GM12878 (cell line): ENCODE results near the gene KCNK4. TPM values are rescaled to one million over a fixed set of nuclear protein-coding genes. Genes with fewer than 3 reads are reported as not detected.

Experiments
- ATAC-seq: fragments of 200-7000 bp; cut with Tn5 transposase; 3 replicates; pipeline ENCODE4 v1.9.1; 2020; ENCODE audit warnings: mild to moderate bottlenecking, moderate library complexity
- BruUV-seq: library from RNA; stranded (reverse); fragments of 400-500 nt; replicated peaks from 2 replicates; lab custom pipeline; 2021; lab: Mats Ljungman, UMichigan
- CTCF ChIA-PET: fragments of 300-600 bp; sonication (Branson Sonifier 250); formaldehyde crosslinking; extraction: SDS; loops from one replicate; lab custom pipeline; 2021; ENCODE audit warnings: inconsistent platforms; lab: Yijun Ruan, JAX
- POLR2A ChIA-PET: fragments of 350-600 bp; formaldehyde crosslinking; extraction: SDS; loops from one replicate; lab custom pipeline; 2021; ENCODE audit warnings: inconsistent platforms; lab: Charles Lee
- RAD21 ChIA-PET: fragments of 300-600 bp; sonication (Branson Sonifier 250); formaldehyde crosslinking; loops from one replicate; lab custom pipeline; 2023; ENCODE audit warnings: antibody characterized with exemption; ENCODE audit not compliant: unreplicated experiment; lab: Charles Lee
- SMC1A ChIA-PET: fragments of 300-600 bp; sonication (Branson Sonifier 250); formaldehyde crosslinking; loops from one replicate; lab custom pipeline; 2023; ENCODE audit not compliant: unreplicated experiment, uncharacterized antibody; lab: Charles Lee
- DNase-seq: peaks from one replicate; pipeline ENCODE4 v3.0.0-alpha.2; 2011; ENCODE audit warnings: low read depth, low spot score
- FAIRE-seq: peaks from 3 replicates; lab custom pipeline; 2011; peaks lifted over from hg19 to GRCh38; lab: Jason Lieb, UNC
- H2AFZ ChIP-seq: 2 replicates; pipeline ENCODE4 v1.6.0; 2011; ENCODE audit warnings: low read depth, low read length, control low read depth; ENCODE audit not compliant: control insufficient read depth
- H3K27ac ChIP-seq: 2 replicates; pipeline ENCODE4 v1.5.1; 2011; ENCODE audit warnings: control low read depth; ENCODE audit not compliant: control insufficient read depth, insufficient read depth
- H3K27me3 ChIP-seq, 2 experiments: replicated peaks in 1 of 2; 2 replicates each; pipeline versions ENCODE4 v1.6.0 to v1.6.1; 2011; ENCODE audit warnings: low read length in 1 of 2; ENCODE audit not compliant: control insufficient read depth in 2 of 2, insufficient read depth in 2 of 2
- H3K36me3 ChIP-seq, 2 experiments: 2 replicates each; pipeline ENCODE4 v1.5.1; 2011; ENCODE audit warnings: low read length in 1 of 2; ENCODE audit not compliant: control insufficient read depth in 2 of 2, insufficient read depth in 2 of 2
- H3K4me1 ChIP-seq: 2 replicates; pipeline ENCODE4 v1.6.1; 2011; ENCODE audit warnings: mild to moderate bottlenecking, low read length, moderate library complexity, mixed read lengths; ENCODE audit not compliant: control insufficient read depth, insufficient read depth
- H3K4me2 ChIP-seq: 2 replicates; pipeline ENCODE4 v1.6.0; 2011; ENCODE audit warnings: control low read depth; ENCODE audit not compliant: control insufficient read depth, insufficient read depth
- H3K4me3 ChIP-seq: fragments of 200-600 bp; sonication (generic); 2 replicates; pipeline ENCODE4 v1.5.1; 2016
- H3K79me2 ChIP-seq: 2 replicates; pipeline ENCODE4 v1.6.0; 2011; ENCODE audit warnings: low read length; ENCODE audit not compliant: control insufficient read depth, insufficient read depth
- H3K9ac ChIP-seq: 2 replicates; pipeline ENCODE4 v1.8.0; 2011; ENCODE audit warnings: low read length, control low read depth, mixed read lengths; ENCODE audit not compliant: control insufficient read depth, insufficient read depth
- H3K9me3 ChIP-seq: replicated peaks from 3 replicates; pipeline ENCODE4 v1.5.1; 2011; ENCODE audit warnings: mild to moderate bottlenecking, low read length; ENCODE audit not compliant: control insufficient read depth, insufficient read depth
- H4K20me1 ChIP-seq: 2 replicates; pipeline ENCODE4 v1.6.0; 2011; ENCODE audit not compliant: control insufficient read depth, insufficient read depth
- CBFB ChIP-seq: IDR thresholded peaks from 2 replicates; pipeline ENCODE4 v1.6.1; 2016; ENCODE audit warnings: antibody characterized with exemption, low read depth
- WGBS: methylation state at CpG from one replicate; pipeline ENCODE4 v1.1.6; 2016; ENCODE audit warnings: low lambda C conversion rate; ENCODE audit not compliant: insufficient replicate concordance, insufficient coverage; ENCODE audit errors: missing lambda C conversion rate; 5-methylcytosine and 5-hydroxymethylcytosine counted together
- in situ Hi-C: fragments of 300-500 bp; cut with MboI; formaldehyde crosslinking; loops from 9 replicates; pipeline ENCODE4 v1.14.3; 2018; ENCODE audit warnings: mixed read lengths
- intact Hi-C: fragments of 100-400 bp; cut with micrococcal nuclease; formaldehyde crosslinking; loops from one replicate; pipeline ENCODE4 v1.14.2; 2022; ENCODE audit not compliant: unreplicated experiment
- polyA plus RNA-seq, 11 experiments: library from polyadenylated mRNA; depleted of rRNA in 4 of 11; unstranded in 6 of 11; stranded (reverse) in 5 of 11; fragments of >200 nt; fragmentation: Nextera tagmentation in 4 of 11; fragmentation: Illumina TruSeq in 1 of 11; extraction: Ambion mirVana in 4 of 11; extraction: Trizol in 1 of 11; gene quantifications; 1 replicate in 1 of 11; 2 replicates in 10 of 11; pipeline versions ENCODE4 v1.2.1 to v1.2.3, GENCODE V29; 2011 to 2016; ENCODE audit warnings: inconsistent platforms in 2 of 11, missing spikeins in 2 of 11, low read depth in 1 of 11
- total RNA-seq, 4 experiments: library from RNA; depleted of rRNA in 3 of 4; stranded (reverse); fragments of >200 nt in 3 of 4; fragmentation: Illumina TruSeq in 1 of 4; extraction: Trizol in 1 of 4; gene quantifications; 2 replicates each; pipeline versions ENCODE4 v1.2.1 to v1.2.3, GENCODE V29; 2013 to 2021
- TF ChIP-seq, protein P1 (sequence below): fragments of 450-650 bp; IDR thresholded peaks from 2 replicates; pipeline ENCODE4 v1.6.1; 2016; ENCODE audit warnings: mild to moderate bottlenecking
- TF ChIP-seq, protein P2 (sequence below): fragments of 150-350 bp; IDR thresholded peaks from 2 replicates; pipeline ENCODE4 v1.6.1; 2014; ENCODE audit warnings: mild to moderate bottlenecking, low read depth, low read length

Gene KCNK4
- total and polyA plus RNA-seq, 10 of the 15 experiments (the other 5 are each of a cell fraction or from before 2014, with no cell fraction given), result 0.04 TPM; not detected in 9

DNA sequence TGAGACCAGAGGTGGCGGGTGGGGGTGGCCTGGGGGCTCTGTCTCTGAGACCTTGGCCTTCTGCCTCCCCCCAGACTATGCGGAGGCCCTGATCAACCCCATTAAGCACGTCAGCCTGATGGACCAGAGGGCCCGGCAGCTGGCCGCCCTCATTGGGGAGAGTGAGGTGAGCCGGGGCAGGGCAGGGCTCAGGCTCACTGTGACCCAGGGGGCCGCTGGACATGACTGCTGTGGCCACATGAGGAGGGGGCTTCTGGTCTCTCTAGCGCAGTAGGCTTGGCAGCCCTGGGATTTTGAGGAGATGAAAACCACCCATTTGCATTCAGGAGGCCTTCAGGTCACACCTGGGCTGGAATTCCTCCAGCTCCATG lies 27.2 kb upstream of the KCNK4 start (continued):
- TF ChIP-seq, protein P1, sequence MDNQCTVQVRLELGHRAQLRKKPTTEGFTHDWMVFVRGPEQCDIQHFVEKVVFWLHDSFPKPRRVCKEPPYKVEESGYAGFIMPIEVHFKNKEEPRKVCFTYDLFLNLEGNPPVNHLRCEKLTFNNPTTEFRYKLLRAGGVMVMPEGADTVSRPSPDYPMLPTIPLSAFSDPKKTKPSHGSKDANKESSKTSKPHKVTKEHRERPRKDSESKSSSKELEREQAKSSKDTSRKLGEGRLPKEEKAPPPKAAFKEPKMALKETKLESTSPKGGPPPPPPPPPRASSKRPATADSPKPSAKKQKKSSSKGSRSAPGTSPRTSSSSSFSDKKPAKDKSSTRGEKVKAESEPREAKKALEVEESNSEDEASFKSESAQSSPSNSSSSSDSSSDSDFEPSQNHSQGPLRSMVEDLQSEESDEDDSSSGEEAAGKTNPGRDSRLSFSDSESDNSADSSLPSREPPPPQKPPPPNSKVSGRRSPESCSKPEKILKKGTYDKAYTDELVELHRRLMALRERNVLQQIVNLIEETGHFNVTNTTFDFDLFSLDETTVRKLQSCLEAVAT, result no peak

DNA sequence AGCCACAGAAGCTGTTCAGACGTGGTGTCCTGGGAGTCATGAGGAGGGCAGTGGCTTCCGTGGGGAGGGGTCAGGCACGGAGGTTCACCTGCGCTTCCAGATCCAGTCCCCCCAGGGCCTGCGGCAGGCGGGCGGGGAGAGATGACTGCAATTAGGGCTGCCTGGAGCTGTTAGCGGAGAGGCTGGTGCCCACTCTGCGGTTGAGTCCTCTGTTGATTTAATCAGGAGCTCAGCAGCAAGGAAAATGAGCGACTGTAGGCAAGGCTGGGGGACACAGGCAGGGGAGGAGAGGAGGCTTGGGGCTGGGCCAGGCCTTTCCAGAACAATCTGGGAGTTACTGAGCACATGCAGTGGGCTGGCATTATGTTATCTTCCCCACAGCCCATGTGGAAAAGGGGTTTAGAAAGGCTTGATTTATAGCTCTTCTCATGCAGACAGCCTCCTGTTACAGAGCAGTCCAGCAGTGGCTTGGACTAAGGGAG lies 26.7 kb upstream of the KCNK4 start:
- H3K9me3 ChIP-seq, result no peaks in the 10 kb centered on the region
- peaks cover 18% of the 10 kb centered on the region for H3K4me1 ChIP-seq
- WGBS, result 94% methylated on average over 10 of the region's 10 CpGs
- POLR2A ChIA-PET, result interaction anchor here (0.6 to 1.1 kb wide), 2 partner anchors 15 to 20 kb away, joined by 3 read pairs; no protein-coding TSS in a partner anchor
- no TSS peak for BruUV-seq
- H3K4me2 ChIP-seq, result no peak overlapping the region
- no peak for DNase-seq
- TF ChIP-seq, protein P2, sequence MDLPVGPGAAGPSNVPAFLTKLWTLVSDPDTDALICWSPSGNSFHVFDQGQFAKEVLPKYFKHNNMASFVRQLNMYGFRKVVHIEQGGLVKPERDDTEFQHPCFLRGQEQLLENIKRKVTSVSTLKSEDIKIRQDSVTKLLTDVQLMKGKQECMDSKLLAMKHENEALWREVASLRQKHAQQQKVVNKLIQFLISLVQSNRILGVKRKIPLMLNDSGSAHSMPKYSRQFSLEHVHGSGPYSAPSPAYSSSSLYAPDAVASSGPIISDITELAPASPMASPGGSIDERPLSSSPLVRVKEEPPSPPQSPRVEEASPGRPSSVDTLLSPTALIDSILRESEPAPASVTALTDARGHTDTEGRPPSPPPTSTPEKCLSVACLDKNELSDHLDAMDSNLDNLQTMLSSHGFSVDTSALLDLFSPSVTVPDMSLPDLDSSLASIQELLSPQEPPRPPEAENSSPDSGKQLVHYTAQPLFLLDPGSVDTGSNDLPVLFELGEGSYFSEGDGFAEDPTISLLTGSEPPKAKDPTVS, result peak; percentile 44; the same call in 1 of the 2 replicates
- no peak for TF ChIP-seq CBFB
- TF ChIP-seq, all 136 proteins: peak for 1
- Histone ChIP-seq H3K4me3 (no peak overlapping the region), H2AFZ (no peak overlapping the region), H3K27ac (no peak overlapping the region), H3K9ac (no peak overlapping the region), H3K79me2 (peaks cover 9% of the 10 kb centered on the region), H3K27me3 (no peaks in the 10 kb centered on the region), H3K36me3 (no peaks in the 10 kb centered on the region; a peak in 2 of 4 replicates), H4K20me1 (no peaks in the 10 kb centered on the region)
- ChIA-PET CTCF (interaction anchor here (1.3 to 1.7 kb wide), 3 partner anchors 12 to 95 kb away, joined by 3 to 4 read pairs (median 4); no protein-coding TSS in a partner anchor), SMC1A (no interaction called here), RAD21 (no interaction called here)
- intact Hi-C loops (no loop called here), in situ Hi-C loops (no loop called here)
- ATAC-seq (no peak), FAIRE-seq (no peak)
